Adrenal gland (tissue), 5 donors: ENCODE data around the gene ESPNL.

Experiments used
- POLR2A ChIP-seq, 2 donors: fragments of 450-650 bp; IDR thresholded peaks; one replicate each; pipeline ENCODE4 v1.6.1; 2017; ENCODE audit warnings: antibody characterized with exemption in 2 of 2, mild to moderate bottlenecking in 2 of 2, moderate library complexity in 1 of 2
- TF ChIP-seq, protein P1 (sequence below), 6 experiments: fragments of 450-650 bp in 4 of 6; fragments of 200-600 bp in 2 of 6; sonication (generic) in 1 of 6; IDR thresholded peaks; 1 replicate in 5 of 6; 2 replicates in 1 of 6; pipeline versions ENCODE4 v1.5.1 to v1.8.0; 2016 to 2021; ENCODE audit warnings: antibody characterized with exemption in 6 of 6, mild to moderate bottlenecking in 2 of 6, moderate library complexity in 1 of 6
- donor health status: DM: no; HTN: no; CAD: no.

- TF ChIP-seq, protein P1, sequence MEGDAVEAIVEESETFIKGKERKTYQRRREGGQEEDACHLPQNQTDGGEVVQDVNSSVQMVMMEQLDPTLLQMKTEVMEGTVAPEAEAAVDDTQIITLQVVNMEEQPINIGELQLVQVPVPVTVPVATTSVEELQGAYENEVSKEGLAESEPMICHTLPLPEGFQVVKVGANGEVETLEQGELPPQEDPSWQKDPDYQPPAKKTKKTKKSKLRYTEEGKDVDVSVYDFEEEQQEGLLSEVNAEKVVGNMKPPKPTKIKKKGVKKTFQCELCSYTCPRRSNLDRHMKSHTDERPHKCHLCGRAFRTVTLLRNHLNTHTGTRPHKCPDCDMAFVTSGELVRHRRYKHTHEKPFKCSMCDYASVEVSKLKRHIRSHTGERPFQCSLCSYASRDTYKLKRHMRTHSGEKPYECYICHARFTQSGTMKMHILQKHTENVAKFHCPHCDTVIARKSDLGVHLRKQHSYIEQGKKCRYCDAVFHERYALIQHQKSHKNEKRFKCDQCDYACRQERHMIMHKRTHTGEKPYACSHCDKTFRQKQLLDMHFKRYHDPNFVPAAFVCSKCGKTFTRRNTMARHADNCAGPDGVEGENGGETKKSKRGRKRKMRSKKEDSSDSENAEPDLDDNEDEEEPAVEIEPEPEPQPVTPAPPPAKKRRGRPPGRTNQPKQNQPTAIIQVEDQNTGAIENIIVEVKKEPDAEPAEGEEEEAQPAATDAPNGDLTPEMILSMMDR (IDR thresholded peaks at IDR 0.05): no peak
- TF ChIP-seq POLR2A (IDR thresholded peaks at IDR 0.05): no peak
Observed at GRCh38 chr2:238136820-238137537, 36.8 kb downstream of the ESPNL start.
